DND-41 (cell line): ENCODE data around the gene GATB.

Experiments
- EZH2 ChIP-seq: IDR thresholded peaks from 3 replicates; pipeline ENCODE4 v1.6.1; 2012; ENCODE audit warnings: borderline replicate concordance, low read depth, mild to moderate bottlenecking, moderate library complexity, low read length, inconsistent platforms; ENCODE audit not compliant: severe bottlenecking
- TF ChIP-seq, protein P1 (sequence below): IDR thresholded peaks from 2 replicates; pipeline ENCODE4 v1.5.1; 2012; ENCODE audit warnings: borderline replicate concordance, low read length, moderate library complexity, mild to moderate bottlenecking; ENCODE audit not compliant: poor library complexity, severe bottlenecking; ENCODE audit errors: extremely low read depth

DNA sequence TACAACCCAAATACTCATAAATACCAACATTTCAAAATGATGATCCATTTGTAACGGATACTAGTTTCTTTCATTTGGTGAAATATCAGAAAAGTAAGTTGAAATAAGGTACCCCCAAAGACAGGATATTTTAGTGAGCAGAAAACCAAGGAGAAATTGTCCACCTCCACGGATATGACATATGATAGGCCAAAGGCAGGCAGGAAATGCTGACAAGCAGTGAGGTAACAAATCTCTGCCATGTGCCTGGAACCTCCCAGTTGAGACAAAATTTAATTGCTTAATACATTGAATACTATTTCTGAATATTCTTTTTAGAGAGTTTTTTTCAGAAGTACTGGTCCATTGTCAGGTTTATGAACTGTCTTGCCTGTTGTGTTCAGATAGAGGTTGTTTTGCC, 118.8 kb downstream of the GATB start:
- TF ChIP-seq, protein P1, sequence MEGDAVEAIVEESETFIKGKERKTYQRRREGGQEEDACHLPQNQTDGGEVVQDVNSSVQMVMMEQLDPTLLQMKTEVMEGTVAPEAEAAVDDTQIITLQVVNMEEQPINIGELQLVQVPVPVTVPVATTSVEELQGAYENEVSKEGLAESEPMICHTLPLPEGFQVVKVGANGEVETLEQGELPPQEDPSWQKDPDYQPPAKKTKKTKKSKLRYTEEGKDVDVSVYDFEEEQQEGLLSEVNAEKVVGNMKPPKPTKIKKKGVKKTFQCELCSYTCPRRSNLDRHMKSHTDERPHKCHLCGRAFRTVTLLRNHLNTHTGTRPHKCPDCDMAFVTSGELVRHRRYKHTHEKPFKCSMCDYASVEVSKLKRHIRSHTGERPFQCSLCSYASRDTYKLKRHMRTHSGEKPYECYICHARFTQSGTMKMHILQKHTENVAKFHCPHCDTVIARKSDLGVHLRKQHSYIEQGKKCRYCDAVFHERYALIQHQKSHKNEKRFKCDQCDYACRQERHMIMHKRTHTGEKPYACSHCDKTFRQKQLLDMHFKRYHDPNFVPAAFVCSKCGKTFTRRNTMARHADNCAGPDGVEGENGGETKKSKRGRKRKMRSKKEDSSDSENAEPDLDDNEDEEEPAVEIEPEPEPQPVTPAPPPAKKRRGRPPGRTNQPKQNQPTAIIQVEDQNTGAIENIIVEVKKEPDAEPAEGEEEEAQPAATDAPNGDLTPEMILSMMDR: no peak
- no peak for TF ChIP-seq EZH2
